GM19467 (cell line): ENCODE measurements around the gene RABGAP1L.
A peak's percentile ranks its signal among the peaks of the same experiment; 100 is the strongest.

Source experiments
- ATAC-seq: cut with Tn5 transposase; IDR thresholded peaks from one replicate; pipeline ENCODE4 v1.9.1; 2021; ENCODE audit warnings: mild to moderate bottlenecking, moderate library complexity; ENCODE audit not compliant: unreplicated experiment

The RABGAP1L gene

GRCh38 chr1:174974711-174975119 lies 815.4 kb downstream of the RABGAP1L start:
- no peak for ATAC-seq

GRCh38 chr1:174975764-174976163 lies 816.4 kb downstream of the RABGAP1L start:
- no peak for ATAC-seq

- ATAC-seq: no peak
Measured at GRCh38 chr1:174976436-174977108, 817.3 kb downstream of the RABGAP1L start.

- ATAC-seq: no peak
Measured at GRCh38 chr1:174982971-174983689, 823.8 kb downstream of the RABGAP1L start.

GRCh38 chr1:174984952-174985351 lies 825.6 kb downstream of the RABGAP1L start:
- ATAC-seq: no peak

- no peak for ATAC-seq
Measured at GRCh38 chr1:174988539-174988938, 829.2 kb downstream of the RABGAP1L start.

GRCh38 chr1:174988986-174989385 lies 829.7 kb downstream of the RABGAP1L start:
- ATAC-seq: no peak

- no peak for ATAC-seq
Measured at GRCh38 chr1:174989536-174990220, 830.4 kb downstream of the RABGAP1L start.

- no peak for ATAC-seq
Measured at GRCh38 chr1:174990382-174990999, 831.2 kb downstream of the RABGAP1L start.

GRCh38 chr1:174991473-174991872 lies 832.2 kb downstream of the RABGAP1L start:
- no peak for ATAC-seq

GRCh38 chr1:174995121-174995520 lies 835.8 kb downstream of the RABGAP1L start:
- ATAC-seq: no peak

- no peak for ATAC-seq
Measured at GRCh38 chr1:174995916-174996315, 836.6 kb downstream of the RABGAP1L start.

- ATAC-seq: no peak
Measured at GRCh38 chr1:174996476-174996875, 837.2 kb downstream of the RABGAP1L start.

GRCh38 chr1:174997041-174997440 lies 837.7 kb downstream of the RABGAP1L start:
- ATAC-seq: no peak

GRCh38 chr1:174998569-174999215 lies 839.4 kb downstream of the RABGAP1L start:
- ATAC-seq: no peak

GRCh38 chr1:174999216-174999935 lies 840.1 kb downstream of the RABGAP1L start:
- ATAC-seq: peak; percentile 80

- peak; percentile 1 for ATAC-seq
Measured at GRCh38 chr1:174999936-175000696, 840.8 kb downstream of the RABGAP1L start, which contains the start of gene CACYBP. Gene CACYBP, plus strand, starts transcription at chr1:174999947. Its CDS starts 234 bp downstream, at chr1:175000181.

GRCh38 chr1:175000697-175001187 lies 841.4 kb downstream of the RABGAP1L start:
- no peak for ATAC-seq

- ATAC-seq: no peak
Measured at GRCh38 chr1:175002910-175003517, 843.7 kb downstream of the RABGAP1L start.
